ENCODE results near the gene ING1.

- TF ChIP-seq MAX (IDR thresholded peaks at IDR 0.05) (no peak), RAD21 (conservative IDR thresholded peaks at IDR 0.05 in 1 of 2, IDR thresholded peaks at IDR 0.05 in 1 of 2) (no peak)
These were observed 47.3 kb upstream of the ING1 start for GRCh38 chr13:110666255-110666533.
